Naive thymus-derived CD4-positive, alpha-beta T cell (primary cell): Measurements from ENCODE around the gene CPA5. TPM values are rescaled to one million over a fixed set of nuclear protein-coding genes. Genes with fewer than 3 reads are reported as not detected.
A peak's percentile ranks its signal among the peaks of the same experiment; 100 is the strongest.

Experiments used
- ATAC-seq: fragments of 150-1000 bp; cut with Tn5 transposase; 2 replicates; pipeline ENCODE4 v1.10.0; 2021; ENCODE audit warnings: mild to moderate bottlenecking, moderate library complexity
- CTCF ChIA-PET: fragments of 350-600 bp; sonication (Branson Sonifier 250); formaldehyde crosslinking; loops from one replicate; lab custom pipeline; 2021; ENCODE audit warnings: antibody characterized with exemption; lab: Charles Lee
- POLR2A ChIA-PET: fragments of 350-600 bp; sonication (Branson Sonifier 250); formaldehyde crosslinking; loops from one replicate; lab custom pipeline; 2021; ENCODE audit warnings: antibody characterized with exemption, inconsistent platforms; lab: Charles Lee
- DNase-seq, 9 donors: peaks; one replicate each; pipeline versions ENCODE4 v3.0.0 to v3.0.0-alpha.2; 2020 to 2022; ENCODE audit warnings: mixed read lengths in 1 of 9
- H3K27ac ChIP-seq: one replicate; pipeline ENCODE4 v1.7.0; 2013; ENCODE audit warnings: mild to moderate bottlenecking, low read depth, low read length, moderate library complexity
- H3K27me3 ChIP-seq, 2 donors: one replicate each; pipeline ENCODE4 v1.7.0; 2013; ENCODE audit warnings: low read length in 2 of 2, mild to moderate bottlenecking in 2 of 2, moderate library complexity in 2 of 2; ENCODE audit not compliant: control insufficient read depth in 2 of 2, insufficient read depth in 2 of 2
- H3K36me3 ChIP-seq, 3 experiments: 1 replicate in 2 of 3; 2 replicates in 1 of 3; pipeline ENCODE4 v1.7.0; 2013; ENCODE audit warnings: low read length in 3 of 3, mild to moderate bottlenecking in 3 of 3, moderate library complexity in 1 of 3; ENCODE audit not compliant: insufficient read depth in 3 of 3, control insufficient read depth in 2 of 3
- H3K4me1 ChIP-seq, 2 donors: one replicate each; pipeline ENCODE4 v1.7.0; 2013; ENCODE audit warnings: low read length in 2 of 2, mild to moderate bottlenecking in 2 of 2, moderate library complexity in 1 of 2; ENCODE audit not compliant: control insufficient read depth in 2 of 2, insufficient read depth in 2 of 2
- H3K4me3 ChIP-seq: 2 replicates; pipeline ENCODE4 v1.7.0; 2013; ENCODE audit warnings: mild to moderate bottlenecking, low read length
- H3K9me3 ChIP-seq, 3 experiments: 1 replicate in 2 of 3; 2 replicates in 1 of 3; pipeline ENCODE4 v1.7.0; 2013; ENCODE audit warnings: low read length in 3 of 3; ENCODE audit not compliant: control insufficient read depth in 2 of 3
- H3K27ac Mint-ChIP-seq, 9 donors: one replicate each; pipeline ENCODE4 v1.8.0; 2020 to 2022; ENCODE audit warnings: mixed read lengths in 9 of 9, mild to moderate bottlenecking in 8 of 9, moderate library complexity in 5 of 9, inconsistent platforms in 2 of 9
- H3K27me3 Mint-ChIP-seq, 5 donors: one replicate each; pipeline ENCODE4 v1.8.0; 2021 to 2022; ENCODE audit warnings: mixed read lengths in 5 of 5, mild to moderate bottlenecking in 1 of 5
- H3K36me3 Mint-ChIP-seq, 5 donors: one replicate each; pipeline ENCODE4 v1.8.0; 2020 to 2022; ENCODE audit warnings: mixed read lengths in 5 of 5, mild to moderate bottlenecking in 3 of 5, inconsistent platforms in 1 of 5
- H3K4me1 Mint-ChIP-seq, 7 donors: one replicate each; pipeline ENCODE4 v1.8.0; 2020 to 2022; ENCODE audit warnings: mixed read lengths in 7 of 7, mild to moderate bottlenecking in 3 of 7, inconsistent platforms in 1 of 7
- H3K4me3 Mint-ChIP-seq, 10 donors: one replicate each; pipeline ENCODE4 v1.8.0; 2020 to 2022; ENCODE audit warnings: mild to moderate bottlenecking in 10 of 10, mixed read lengths in 10 of 10, moderate library complexity in 6 of 10, inconsistent platforms in 2 of 10
- H3K9me3 Mint-ChIP-seq, 11 donors: one replicate each; pipeline ENCODE4 v1.8.0; 2020 to 2022; ENCODE audit warnings: mixed read lengths in 11 of 11, mild to moderate bottlenecking in 4 of 11, inconsistent platforms in 1 of 11, moderate library complexity in 1 of 11
- intact Hi-C, 2 donors: fragments of 100-400 bp; cut with micrococcal nuclease; formaldehyde crosslinking; loops; one replicate each; pipeline ENCODE4 v1.15.1; 2023
- polyA plus RNA-seq, 2 donors: library from polyadenylated mRNA; unstranded; fragments of 300-500 nt; fragmentation: Illumina TruSeq; gene quantifications; one replicate each; pipeline ENCODE4 v1.2.3, GENCODE V29; 2021
- total RNA-seq, 6 experiments: library from RNA in 5 of 6; stranded (reverse) in 5 of 6; gene quantifications; 1 replicate in 5 of 6; 2 replicates in 1 of 6; pipeline ENCODE4 v1.2.3 and lab custom pipeline; 2021 to 2026

CPA5 gene
- total and polyA plus RNA-seq, 7 experiments from 2014 or later: 0.77 to 7.9 (median 3.9) TPM; not detected in 2

DNA sequence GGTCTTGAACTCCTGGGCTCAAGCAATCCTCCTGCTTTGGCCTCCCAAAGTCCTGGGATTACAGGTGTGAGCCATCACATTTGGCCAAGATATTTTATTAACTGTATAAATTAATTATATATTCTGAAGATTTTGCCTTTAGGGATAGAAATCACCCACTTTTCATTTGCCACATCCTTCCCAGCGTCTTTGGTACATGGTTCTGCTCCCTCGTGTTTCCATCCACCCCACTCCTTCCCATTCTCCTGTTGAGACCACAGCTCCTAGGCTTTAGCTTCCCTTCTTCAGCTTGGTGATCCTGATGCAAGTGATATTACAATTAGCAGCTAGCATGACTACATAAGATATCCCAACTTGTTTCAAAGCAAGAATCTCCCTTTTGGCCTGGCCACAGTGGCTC, 44.1 kb downstream of the CPA5 start:
- Mint-ChIP-seq H3K36me3 (peaks cover 0 to 3% (median 0%) of the 10 kb centered on the region in 5 donors), H3K27ac (no peak overlapping the region)
- POLR2A ChIA-PET: no interaction called here

DNA sequence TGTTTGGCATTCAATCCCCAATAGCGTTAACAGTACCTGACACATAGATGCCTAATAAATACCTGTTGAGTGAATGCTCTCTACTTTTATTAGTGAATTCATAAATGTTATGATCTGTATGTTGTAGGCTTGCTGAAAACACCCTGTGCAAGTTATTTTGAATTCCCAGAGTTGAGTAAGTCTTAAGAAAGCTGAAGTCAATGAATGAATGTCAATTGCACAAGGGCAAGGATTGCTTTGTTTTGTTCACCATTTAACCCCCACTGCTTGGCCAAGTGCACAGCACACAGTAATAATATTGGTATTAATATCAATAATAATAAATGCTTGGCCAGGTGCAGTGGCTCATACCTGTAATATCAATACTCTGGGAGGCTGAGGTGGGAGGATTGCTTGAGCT, 45.9 kb downstream of the CPA5 start:
- Histone ChIP-seq H3K4me1 (peaks cover 0 to 14% of the 10 kb centered on the region in 2 donors), H3K9me3 (no peaks in the 10 kb centered on the region), H3K27ac (no peak overlapping the region), H3K36me3 (no peaks in the 10 kb centered on the region), H3K27me3 (no peaks in the 10 kb centered on the region), H3K4me3 (no peak overlapping the region)
- Mint-ChIP-seq H3K27me3 (no peaks in the 10 kb centered on the region), H3K36me3 (peaks cover 0 to 3% (median 0%) of the 10 kb centered on the region in 5 donors), H3K4me3 (no peak overlapping the region), H3K4me1 (peaks cover 18 to 31% (median 26%) of the 10 kb centered on the region in 7 donors), H3K9me3 (peaks cover 0 to 2% (median 0%) of the 10 kb centered on the region in 11 donors), H3K27ac (peak overlapping the region in 1 of 9 donors; percentile 25)
- DNase-seq (no peak), ATAC-seq (no peak)
- POLR2A ChIA-PET: no interaction called here
- CTCF ChIA-PET: no interaction called here
- intact Hi-C loops: loop anchor here in 1 of 2 donors (5.0 kb wide), 2 partner anchors 143 to 183 kb away; partner anchors contain the start of genes SSMEM1 and TMEM209

More for the DNA sequence above, 44.1 kb downstream of the CPA5 start:
- peak overlapping the region in 1 of 10 donors; percentile 36 for H3K4me3 Mint-ChIP-seq
- intact Hi-C loops: no loop called here
- Histone ChIP-seq H3K27me3 (no peaks in the 10 kb centered on the region), H3K9me3 (no peaks in the 10 kb centered on the region), H3K27ac (no peak overlapping the region), H3K36me3 (no peaks in the 10 kb centered on the region), H3K4me1 (peaks cover 0 to under 1% of the 10 kb centered on the region in 2 donors), H3K4me3 (no peak overlapping the region)
- DNase-seq (no peak), ATAC-seq (no peak)
- no peaks in the 10 kb centered on the region for H3K27me3 Mint-ChIP-seq
- peaks cover 6 to 14% (median 9%) of the 10 kb centered on the region in 7 donors for H3K4me1 Mint-ChIP-seq
- CTCF ChIA-PET: no interaction called here
- H3K9me3 Mint-ChIP-seq: peaks cover 0 to 3% (median 0%) of the 10 kb centered on the region in 11 donors

DNA sequence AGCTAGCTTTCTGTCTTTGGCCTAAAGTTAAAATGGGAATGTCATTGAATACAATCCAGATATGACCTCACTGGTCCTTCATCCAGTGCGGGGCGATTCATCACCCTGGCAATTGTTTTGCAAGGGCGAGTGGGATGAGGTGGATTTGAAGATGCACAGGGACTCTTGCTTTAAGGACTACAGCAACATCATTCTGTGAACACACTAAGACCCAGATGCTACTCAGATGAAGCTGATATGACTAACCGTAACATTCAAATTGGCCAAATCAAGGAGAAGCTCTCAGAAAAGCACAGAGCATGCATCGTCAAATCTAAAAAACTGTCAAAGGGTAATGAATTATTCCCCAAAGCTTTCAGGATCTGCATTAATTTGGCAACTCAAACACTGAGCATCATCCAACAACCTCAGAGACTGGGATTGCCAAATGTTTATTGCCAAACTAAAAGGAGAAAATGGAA, 48.5 kb downstream of the CPA5 start:
- Mint-ChIP-seq H3K4me3 (peak overlapping the region in 5 of 10 donors; percentile 13 to 84 (median 76)), H3K9me3 (peaks cover 0 to 2% (median 0%) of the 10 kb centered on the region in 11 donors), H3K4me1 (peaks cover 19 to 40% (median 34%) of the 10 kb centered on the region in 7 donors), H3K36me3 (peaks cover 0 to 11% (median 5%) of the 10 kb centered on the region in 5 donors), H3K27me3 (no peaks in the 10 kb centered on the region), H3K27ac (peak overlapping the region in 7 of 9 donors; percentile 14 to 93 (median 88))
- intact Hi-C loops: loop anchor here in 1 of 2 donors (5.0 kb wide), 2 partner anchors 146 to 186 kb away; partner anchors contain the start of genes SSMEM1 and TMEM209
- ChIA-PET POLR2A (interaction anchor here (1.4 kb wide), 1 partner anchor 25 kb away, joined by 6 read pairs; no protein-coding TSS in a partner anchor), CTCF (interaction anchor here (0.7 to 1.3 kb wide), 2 partner anchors 47 to 70 kb away, joined by 3 to 4 read pairs; no protein-coding TSS in a partner anchor)
- Histone ChIP-seq H3K27me3 (no peaks in the 10 kb centered on the region), H3K36me3 (peaks cover 0 to 3% (median 0%) of the 10 kb centered on the region in 3 experiments), H3K4me3 (no peak overlapping the region), H3K4me1 (peaks cover 0 to 14% of the 10 kb centered on the region in 2 donors), H3K27ac (no peak overlapping the region), H3K9me3 (no peaks in the 10 kb centered on the region)
- no peak for DNase-seq
- ATAC-seq: no peak

DNA sequence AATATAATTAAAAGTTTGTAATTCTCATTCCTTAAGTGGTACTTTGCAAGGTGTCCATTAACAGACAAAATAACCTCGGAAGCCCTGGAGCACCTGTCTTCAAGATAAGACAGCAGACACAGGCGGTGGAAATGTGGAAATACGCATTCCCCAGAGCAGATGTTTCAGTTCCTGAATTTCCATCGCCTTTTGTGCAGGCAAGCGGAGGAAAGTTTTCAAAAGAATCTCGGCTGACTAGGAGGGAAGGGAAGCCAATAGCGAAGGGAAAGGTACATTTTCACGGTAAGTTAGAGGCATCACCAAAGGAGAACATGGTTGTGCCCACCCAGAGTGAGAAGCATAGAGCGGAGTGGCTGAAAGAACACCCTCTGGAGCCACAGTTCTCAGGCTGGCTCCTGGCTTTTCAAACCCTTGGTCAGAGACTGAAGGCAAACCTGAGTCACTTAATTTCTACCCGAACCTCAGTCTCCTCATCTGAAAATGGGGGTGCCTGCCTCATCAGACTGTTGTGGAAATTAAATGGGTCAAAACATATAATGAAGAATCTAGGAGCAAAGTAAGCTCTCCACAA, 49.3 kb downstream of the CPA5 start:
- POLR2A ChIA-PET: interaction anchor here (0.6 to 1.3 kb wide), 14 partner anchors 14 to 959 kb away, joined by 3 to 14 read pairs (median 4); partner anchors contain the start of genes CEP41 and STRIP2
- Mint-ChIP-seq H3K27ac (peak overlapping the region; percentile 64 to 93 (median 88)), H3K4me3 (peak overlapping the region; percentile 69 to 86 (median 78)), H3K36me3 (peaks cover 0 to 19% (median 9%) of the 10 kb centered on the region in 5 donors), H3K4me1 (peaks cover 20 to 38% (median 34%) of the 10 kb centered on the region in 7 donors), H3K9me3 (no peaks in the 10 kb centered on the region), H3K27me3 (no peaks in the 10 kb centered on the region)
- DNase-seq (no peak), ATAC-seq (peak; percentile 14)
- Histone ChIP-seq H3K9me3 (no peaks in the 10 kb centered on the region), H3K27me3 (no peaks in the 10 kb centered on the region), H3K4me1 (peaks cover 0 to 14% of the 10 kb centered on the region in 2 donors), H3K27ac (peak overlapping the region; percentile 49), H3K36me3 (peaks cover 0 to 3% (median 0%) of the 10 kb centered on the region in 3 experiments), H3K4me3 (peak overlapping the region; percentile 1)
- intact Hi-C loops: loop anchor here in 1 of 2 donors (1.0 to 5.0 kb wide), 8 partner anchors 25 to 187 kb away; partner anchors contain the start of genes CEP41, SSMEM1 and TMEM209
- CTCF ChIA-PET: interaction anchor here (0.8 to 1.2 kb wide), 7 partner anchors 9 to 157 kb away, joined by 3 to 5 read pairs (median 3); no protein-coding TSS in a partner anchor

DNA sequence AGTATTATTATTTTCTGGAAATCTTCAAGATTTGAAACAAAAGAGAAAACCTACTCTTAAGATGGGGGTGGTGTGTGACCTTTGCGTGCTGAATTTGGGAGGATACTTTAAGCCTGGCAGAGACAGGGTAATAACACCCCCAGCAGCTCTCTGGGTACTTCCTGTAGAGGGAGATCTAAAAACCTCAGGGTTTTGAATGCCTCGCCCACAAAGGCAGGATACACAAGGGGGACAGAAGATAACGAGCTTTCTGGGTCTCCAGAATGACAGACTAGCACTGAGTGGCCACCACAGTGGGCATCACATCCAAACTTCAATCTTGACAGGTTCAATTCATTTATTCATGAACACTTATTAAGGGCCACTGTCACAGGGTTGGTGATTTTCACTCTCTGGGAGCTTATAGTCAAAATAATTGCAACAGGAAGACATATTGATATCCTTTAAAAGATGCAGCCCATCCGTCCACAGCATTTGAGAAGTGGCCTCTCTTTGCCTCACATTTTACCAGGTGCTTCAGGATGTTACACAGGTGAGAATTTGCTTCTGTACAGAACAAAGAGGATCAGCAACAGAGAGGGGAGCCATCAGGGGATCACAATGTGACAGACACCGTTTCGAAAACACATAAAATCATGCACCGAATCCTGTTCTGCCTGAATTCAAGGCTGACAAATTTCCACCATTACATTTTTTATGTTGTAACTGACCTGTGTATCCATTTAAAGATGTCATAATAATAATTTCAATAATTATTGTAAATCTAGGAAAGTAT, 50.0 kb downstream of the CPA5 start:
- H3K36me3 Mint-ChIP-seq: peaks cover 0 to 23% (median 13%) of the 10 kb centered on the region in 5 donors
- H3K9me3 Mint-ChIP-seq: no peaks in the 10 kb centered on the region
- POLR2A ChIA-PET: interaction anchor here (0.6 to 1.3 kb wide), 14 partner anchors 13 to 960 kb away, joined by 3 to 14 read pairs (median 4); partner anchors contain the start of genes CEP41 and STRIP2
- Histone ChIP-seq H3K4me3 (peak overlapping the region; percentile 1), H3K36me3 (peaks cover 0 to 3% (median 0%) of the 10 kb centered on the region in 3 experiments), H3K9me3 (no peaks in the 10 kb centered on the region), H3K4me1 (peaks cover 0 to 14% of the 10 kb centered on the region in 2 donors), H3K27me3 (no peaks in the 10 kb centered on the region), H3K27ac (peak overlapping the region; percentile 49)
- H3K4me1 Mint-ChIP-seq: peaks cover 20 to 38% (median 34%) of the 10 kb centered on the region in 7 donors
- peak in 7 of 9 donors; percentile 34 to 65 (median 58) for DNase-seq
- ATAC-seq: peak; percentile 94
- intact Hi-C loops: loop anchor here in 1 of 2 donors (1.0 to 5.0 kb wide), 8 partner anchors 25 to 187 kb away; partner anchors contain the start of genes CEP41, SSMEM1 and TMEM209
- H3K27ac Mint-ChIP-seq: peak overlapping the region; percentile 64 to 93 (median 88)
- peak overlapping the region; percentile 69 to 86 (median 78) for H3K4me3 Mint-ChIP-seq
- CTCF ChIA-PET: interaction anchor here (0.8 to 1.2 kb wide), 7 partner anchors 9 to 156 kb away, joined by 3 to 5 read pairs (median 3); no protein-coding TSS in a partner anchor
- no peaks in the 10 kb centered on the region for H3K27me3 Mint-ChIP-seq

DNA sequence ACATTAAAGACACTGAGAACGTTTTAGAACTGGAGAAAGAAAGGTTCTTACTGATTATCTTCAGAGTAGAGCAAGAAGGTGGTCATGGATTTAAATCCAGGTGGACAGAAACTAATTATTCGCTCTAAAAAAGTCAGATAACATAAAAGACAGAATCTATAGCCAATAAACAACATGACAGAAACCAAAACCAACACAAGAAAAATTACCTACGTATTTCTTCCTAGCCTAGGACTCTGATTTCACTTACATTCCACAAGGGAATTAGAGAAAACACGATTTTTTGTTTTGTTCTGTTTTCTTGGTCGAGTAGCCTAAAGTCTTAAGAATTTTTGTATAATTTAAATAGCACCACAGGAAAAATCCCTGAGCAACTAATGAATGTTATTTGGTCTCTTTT, 50.8 kb downstream of the CPA5 start:
- Histone ChIP-seq H3K27me3 (no peaks in the 10 kb centered on the region), H3K4me3 (no peak overlapping the region), H3K9me3 (no peaks in the 10 kb centered on the region), H3K36me3 (peaks cover 0 to 5% (median 0%) of the 10 kb centered on the region in 3 experiments), H3K4me1 (peaks cover 0 to 14% of the 10 kb centered on the region in 2 donors), H3K27ac (no peak overlapping the region)
- H3K4me3 Mint-ChIP-seq: peak overlapping the region in 5 of 10 donors; percentile 5 to 81 (median 75)
- H3K4me1 Mint-ChIP-seq: peaks cover 20 to 38% (median 34%) of the 10 kb centered on the region in 7 donors
- H3K27me3 Mint-ChIP-seq: no peaks in the 10 kb centered on the region
- H3K27ac Mint-ChIP-seq: peak overlapping the region in 6 of 9 donors; percentile 49 to 93 (median 84)
- intact Hi-C loops: loop anchor here in 1 of 2 donors (2.0 kb wide), 3 partner anchors 27 to 69 kb away; no protein-coding TSS in a partner anchor
- H3K9me3 Mint-ChIP-seq: no peaks in the 10 kb centered on the region
- peaks cover 0 to 31% (median 17%) of the 10 kb centered on the region in 5 donors for H3K36me3 Mint-ChIP-seq
- DNase-seq (no peak), ATAC-seq (no peak)
- POLR2A ChIA-PET: no interaction called here
- CTCF ChIA-PET: no interaction called here
